WTC11 (cell line): ENCODE results near the gene PDE4B. TPM values are rescaled to one million over a fixed set of nuclear protein-coding genes. Genes with fewer than 3 reads are reported as not detected.
"Not testable (repeated sequence)": the region's sequence is repeated elsewhere in the genome, so short reads cannot be mapped to it uniquely, and the experiment has no call there.

Source experiments
- ATAC-seq: fragments of 200-7000 bp; cut with Tn5 transposase; 2 replicates; pipeline ENCODE4 v1.10.0; 2021; ENCODE audit warnings: mild to moderate bottlenecking, moderate library complexity
- CTCF ChIA-PET: fragments of 300-600 bp; sonication (Branson Sonifier 250); formaldehyde crosslinking; loops from one replicate; lab custom pipeline; 2021; ENCODE audit warnings: antibody characterized with exemption; lab: Charles Lee
- POLR2A ChIA-PET: fragments of 350-600 bp; sonication (Branson Sonifier 250); formaldehyde crosslinking; loops from one replicate; lab custom pipeline; 2021; ENCODE audit warnings: antibody characterized with exemption; lab: Charles Lee
- DNase-seq: peaks from one replicate; pipeline ENCODE4 v3.0.0; 2021; ENCODE audit warnings: low spot score
- H3K27ac Mint-ChIP-seq: 2 replicates; pipeline ENCODE4 v1.8.0; 2021; ENCODE audit warnings: mixed read lengths
- H3K27me3 Mint-ChIP-seq: 2 replicates; pipeline ENCODE4 v1.8.0; 2021; ENCODE audit warnings: low read depth, mild to moderate bottlenecking, moderate library complexity, mixed read lengths
- H3K36me3 Mint-ChIP-seq: 2 replicates; pipeline ENCODE4 v1.8.0; 2021; ENCODE audit warnings: mixed read lengths
- H3K4me1 Mint-ChIP-seq: 2 replicates; pipeline ENCODE4 v1.8.0; 2022; ENCODE audit warnings: mixed read lengths
- H3K4me3 Mint-ChIP-seq: 2 replicates; pipeline ENCODE4 v1.8.0; 2021; ENCODE audit warnings: mild to moderate bottlenecking, moderate library complexity, mixed read lengths
- H3K9me3 Mint-ChIP-seq: 2 replicates; pipeline ENCODE4 v1.8.0; 2021; ENCODE audit warnings: mixed read lengths
- ARID4B ChIP-seq: sonication (generic); formaldehyde crosslinking; IDR thresholded peaks from 2 replicates; pipeline ENCODE4 v1.8.0; 2023; ENCODE audit warnings: missing genetic modification reagents, mild to moderate bottlenecking, borderline replicate concordance
- ATF1 ChIP-seq: sonication (generic); formaldehyde crosslinking; IDR thresholded peaks from 2 replicates; pipeline ENCODE4 v1.8.1; 2023; ENCODE audit warnings: mild to moderate bottlenecking, moderate library complexity, missing genetic modification reagents
- FOXP1 ChIP-seq: sonication (generic); formaldehyde crosslinking; IDR thresholded peaks from 2 replicates; pipeline ENCODE4 v1.8.0; 2022; ENCODE audit warnings: missing genetic modification reagents, mild to moderate bottlenecking, moderate library complexity, borderline replicate concordance
- GRHL2 ChIP-seq: fragments of 250-450 bp; sonication (Bioruptor Pico); IDR thresholded peaks from 2 replicates; pipeline ENCODE4 v1.8.0; 2022; ENCODE audit warnings: mild to moderate bottlenecking, moderate library complexity; ENCODE audit not compliant: insufficient replicate concordance, severe bottlenecking
- HMGXB4 ChIP-seq: sonication (generic); formaldehyde crosslinking; IDR thresholded peaks from 2 replicates; pipeline ENCODE4 v1.8.1; 2023; ENCODE audit warnings: mild to moderate bottlenecking, moderate library complexity, missing genetic modification reagents
- JUN ChIP-seq: sonication (generic); formaldehyde crosslinking; IDR thresholded peaks from 2 replicates; pipeline ENCODE4 v1.8.0; 2023; ENCODE audit warnings: mild to moderate bottlenecking, missing genetic modification reagents
- KAT7 ChIP-seq: sonication (generic); formaldehyde crosslinking; IDR thresholded peaks from 2 replicates; pipeline ENCODE4 v1.8.1; 2023; ENCODE audit warnings: missing genetic modification reagents, mild to moderate bottlenecking, borderline replicate concordance
- NR2C2 ChIP-seq: sonication (generic); formaldehyde crosslinking; IDR thresholded peaks from 2 replicates; pipeline ENCODE4 v1.8.0; 2022; ENCODE audit warnings: mild to moderate bottlenecking, missing genetic modification reagents
- PREB ChIP-seq: sonication (generic); formaldehyde crosslinking; IDR thresholded peaks from 2 replicates; pipeline ENCODE4 v1.8.1; 2022; ENCODE audit warnings: mild to moderate bottlenecking, missing genetic modification reagents, moderate library complexity, borderline replicate concordance
- SMAD4 ChIP-seq: sonication (generic); formaldehyde crosslinking; IDR thresholded peaks from 2 replicates; pipeline ENCODE4 v1.8.0; 2022; ENCODE audit warnings: mild to moderate bottlenecking, missing genetic modification reagents
- SOX15 ChIP-seq: fragments of 250-450 bp; sonication (Bioruptor Pico); IDR thresholded peaks from 2 replicates; pipeline ENCODE4 v1.9.0; 2021; ENCODE audit warnings: mild to moderate bottlenecking
- TEAD1 ChIP-seq: sonication (generic); formaldehyde crosslinking; IDR thresholded peaks from 2 replicates; pipeline ENCODE4 v1.8.0; 2022; ENCODE audit warnings: mild to moderate bottlenecking, missing genetic modification reagents
- ZNF121 ChIP-seq: sonication (generic); formaldehyde crosslinking; IDR thresholded peaks from 2 replicates; pipeline ENCODE4 v1.8.0; 2023; ENCODE audit warnings: missing genetic modification reagents
- ZNF281 ChIP-seq: sonication (generic); formaldehyde crosslinking; IDR thresholded peaks from 2 replicates; pipeline ENCODE4 v1.8.0; 2023; ENCODE audit warnings: mild to moderate bottlenecking, missing genetic modification reagents
- ZSCAN18 ChIP-seq: fragments of 250-450 bp; sonication (Bioruptor Pico); IDR thresholded peaks from 2 replicates; pipeline ENCODE4 v2.1.2; 2022; ENCODE audit warnings: mild to moderate bottlenecking, moderate library complexity
- total RNA-seq: library from RNA; stranded (reverse); gene quantifications from 3 replicates; pipeline ENCODE4 v1.2.3, GENCODE V29; 2021

The PDE4B gene
- total RNA-seq, 1 experiment from 2014 or later = 8.0 TPM

GRCh38 chr1:66067219-66067618, 274.5 kb downstream of the PDE4B start:
- CTCF ChIA-PET, H3K27me3 Mint-ChIP-seq, ATAC-seq, DNase-seq, H3K4me3 Mint-ChIP-seq, H3K27ac Mint-ChIP-seq, H3K4me1 Mint-ChIP-seq, H3K36me3 Mint-ChIP-seq, POLR2A ChIA-PET, H3K9me3 Mint-ChIP-seq: not testable (repeated sequence)

- DNase-seq (no peak), ATAC-seq (no peak)
- no peak for TF ChIP-seq ZSCAN18 (CRISPR knock-in tag)
- no peak for TF ChIP-seq HMGXB4 (CRISPR knock-in tag)
- TF ChIP-seq SMAD4 (CRISPR knock-in tag) = no peak
- TF ChIP-seq ZNF281 = no peak
- no peak for TF ChIP-seq ATF1 (CRISPR knock-in tag)
- no peak for TF ChIP-seq ARID4B (CRISPR knock-in tag)
- TF ChIP-seq KAT7 (CRISPR knock-in tag) = no peak
- no peak for TF ChIP-seq ZNF121 (CRISPR knock-in tag)
- TF ChIP-seq FOXP1 (CRISPR knock-in tag) = no peak
- no peak for TF ChIP-seq JUN
- TF ChIP-seq NR2C2 (CRISPR knock-in tag) = no peak
- TF ChIP-seq TEAD1 (CRISPR knock-in tag) = no peak
- TF ChIP-seq PREB (CRISPR knock-in tag) = no peak
- no peak for TF ChIP-seq GRHL2 (CRISPR knock-in tag)
- TF ChIP-seq SOX15 (CRISPR knock-in tag) = no peak
- Mint-ChIP-seq H3K27me3 (no peaks in the 10 kb centered on the region), H3K4me3 (no peak overlapping the region), H3K9me3 (no peaks in the 10 kb centered on the region), H3K36me3 (no peaks in the 10 kb centered on the region), H3K4me1 (peaks cover 11% of the 10 kb centered on the region), H3K27ac (no peak overlapping the region)
- ChIA-PET POLR2A (no interaction called here), CTCF (no interaction called here)
Observed at GRCh38 chr1:66069976-66070876, 277.5 kb downstream of the PDE4B start.
